Lung (tissue), 12 donors: ENCODE results near the gene ZNF436. TPM values are rescaled to one million over a fixed set of nuclear protein-coding genes. Genes with fewer than 3 reads are reported as not detected.

ENCODE experiments used
- ATAC-seq: fragments of 200-7000 bp; cut with Tn5 transposase; one replicate; pipeline ENCODE4 v1.9.1; 2020; ENCODE audit warnings: moderate number of reproducible peaks; ENCODE audit not compliant: insufficient read depth, low FRiP score
- DNase-seq, 3 donors: peaks; one replicate each; pipeline ENCODE4 v3.0.0-alpha.2; 2013 to 2017
- H3K27ac ChIP-seq, 2 donors: one replicate each; pipeline ENCODE4 v1.5.1; 2013; ENCODE audit warnings: mild to moderate bottlenecking in 2 of 2, moderate library complexity in 2 of 2, control low read depth in 1 of 2, inconsistent platforms in 1 of 2, low read depth in 1 of 2, low read length in 1 of 2
- H3K27me3 ChIP-seq, 3 donors: one replicate each; pipeline ENCODE4 v1.5.1; 2013; ENCODE audit warnings: low read length in 2 of 3; ENCODE audit not compliant: control insufficient read depth in 3 of 3, insufficient read depth in 3 of 3
- H3K36me3 ChIP-seq, 4 donors: one replicate each; pipeline ENCODE4 v1.5.1; 2013; ENCODE audit warnings: low read length in 4 of 4, mild to moderate bottlenecking in 1 of 4, moderate library complexity in 1 of 4; ENCODE audit not compliant: control insufficient read depth in 4 of 4, insufficient read depth in 4 of 4
- H3K4me1 ChIP-seq, 5 donors: one replicate each; pipeline ENCODE4 v1.5.1; 2013; ENCODE audit warnings: low read length in 5 of 5, mild to moderate bottlenecking in 2 of 5, moderate library complexity in 1 of 5; ENCODE audit not compliant: control insufficient read depth in 5 of 5, insufficient read depth in 5 of 5
- H3K4me3 ChIP-seq: one replicate; pipeline ENCODE4 v1.5.1; 2013; ENCODE audit warnings: mild to moderate bottlenecking, control low read depth, moderate library complexity
- H3K9ac ChIP-seq, 2 donors: one replicate each; pipeline ENCODE4 v1.5.1; 2013; ENCODE audit warnings: low read length in 2 of 2, control low read depth in 1 of 2; ENCODE audit not compliant: insufficient read depth in 1 of 2
- H3K9me3 ChIP-seq, 4 donors: one replicate each; pipeline ENCODE4 v1.5.1; 2013; ENCODE audit warnings: low read length in 3 of 4, mild to moderate bottlenecking in 1 of 4, moderate library complexity in 1 of 4; ENCODE audit not compliant: control insufficient read depth in 4 of 4, insufficient read depth in 3 of 4
- CTCF ChIP-seq: IDR thresholded peaks from 2 replicates; pipeline ENCODE4 v1.5.1; 2012; ENCODE audit warnings: mild to moderate bottlenecking; ENCODE audit errors: control extremely low read depth, extremely low read depth
- WGBS, 2 donors: extraction: QIAGEN DNeasy Blood & Tissue Kit; methylation state at CpG; one replicate each; pipeline ENCODE4 v1.1.7; 2013; 5-methylcytosine and 5-hydroxymethylcytosine counted together
- polyA plus RNA-seq, 2 donors: library from polyadenylated mRNA; stranded (reverse); fragments of 200-250 nt; gene quantifications; one replicate each; pipeline ENCODE4 v1.2.1, GENCODE V29; 2013
- total RNA-seq, 2 donors: library from RNA; depleted of rRNA in 1 of 2; stranded (reverse); fragments of >200 nt in 1 of 2; gene quantifications; one replicate each; pipeline ENCODE4 v1.2.1, GENCODE V29; 2014 to 2021
- donor health status: control.
- donor health status: control.
- donor health status: Bipolar disorder and iron deficiency.
- donor health status: healthy.
- donor health status: DM: yes; HTN: yes; CAD: no.

Gene ZNF436
- total and polyA plus RNA-seq, 4 donors, result 2.1 to 30.9 (median 6.6) TPM

- no peak for ATAC-seq
- Histone ChIP-seq H3K36me3 (peaks cover 0 to 5% (median under 1%) of the 10 kb centered on the region in 4 donors), H3K27ac (peak overlapping the region in 1 of 2 donors; percentile 66), H3K4me1 (peaks cover 0 to 4% (median 0%) of the 10 kb centered on the region in 5 donors), H3K4me3 (no peak overlapping the region), H3K9ac (no peak overlapping the region), H3K27me3 (peaks cover 0 to 3% (median 0%) of the 10 kb centered on the region in 3 donors), H3K9me3 (no peaks in the 10 kb centered on the region)
- 78 to 85% methylated on average over 14 of the region's 14 CpGs for WGBS, 2 donors
- TF ChIP-seq CTCF, result no peak
- no peak for DNase-seq
Measured at GRCh38 chr1:23385119-23385621, 15.5 kb upstream of the ZNF436 start.

- 65 to 72% methylated on average over 11 of the region's 11 CpGs for WGBS, 2 donors
- TF ChIP-seq CTCF, result no peak
- H3K36me3 ChIP-seq, result peaks cover 0 to 5% (median under 1%) of the 10 kb centered on the region in 4 donors
- H3K9ac ChIP-seq, result no peak overlapping the region
- no peak overlapping the region for H3K4me3 ChIP-seq
- DNase-seq, result no peak
- no peaks in the 10 kb centered on the region for H3K9me3 ChIP-seq
- H3K4me1 ChIP-seq, result peaks cover 0 to 4% (median 0%) of the 10 kb centered on the region in 5 donors
- ATAC-seq, result no peak
- peaks cover 0 to 3% (median 0%) of the 10 kb centered on the region in 3 donors for H3K27me3 ChIP-seq
- H3K27ac ChIP-seq, result no peak overlapping the region
Measured at GRCh38 chr1:23384312-23385058, 14.8 kb upstream of the ZNF436 start.

GRCh38 chr1:23383577-23384311, 14.1 kb upstream of the ZNF436 start:
- Histone ChIP-seq H3K4me1 (peaks cover 0 to 5% (median 0%) of the 10 kb centered on the region in 5 donors), H3K27ac (peak overlapping the region in 1 of 2 donors; percentile 56), H3K36me3 (peaks cover 0 to 5% (median under 1%) of the 10 kb centered on the region in 4 donors), H3K27me3 (peaks cover 0 to 3% (median 0%) of the 10 kb centered on the region in 3 donors), H3K9me3 (no peaks in the 10 kb centered on the region), H3K9ac (no peak overlapping the region), H3K4me3 (no peak overlapping the region)
- TF ChIP-seq CTCF, result no peak
- DNase-seq (no peak), ATAC-seq (no peak)
- 67 to 71% methylated on average over 8 of the region's 8 CpGs for WGBS, 2 donors
